Skeletal muscle satellite cell (primary cell): ENCODE measurements around the gene DCP1A.

Experiments used
- H3K27me3 ChIP-seq: 2 replicates; pipeline ENCODE4 v1.7.0; 2013; ENCODE audit warnings: low read length; ENCODE audit not compliant: control insufficient read depth, insufficient read depth
- H3K36me3 ChIP-seq: 2 replicates; pipeline ENCODE4 v1.7.0; 2013; ENCODE audit warnings: mild to moderate bottlenecking, control low read depth, low read length; ENCODE audit not compliant: insufficient read depth
- H3K4me1 ChIP-seq: 2 replicates; pipeline ENCODE4 v1.7.0; 2013; ENCODE audit warnings: low read length; ENCODE audit not compliant: control insufficient read depth, insufficient read depth
- H3K4me2 ChIP-seq: 2 replicates; pipeline ENCODE4 v1.7.0; 2013; ENCODE audit warnings: mild to moderate bottlenecking, low read length
- H3K4me3 ChIP-seq: 2 replicates; pipeline ENCODE4 v1.7.0; 2013; ENCODE audit warnings: low read length
- H3K9ac ChIP-seq: 2 replicates; pipeline ENCODE4 v1.7.0; 2013; ENCODE audit warnings: mild to moderate bottlenecking, low read depth, low read length, moderate library complexity
- H3K9me3 ChIP-seq: replicated peaks from 2 replicates; pipeline ENCODE4 v1.7.0; 2013; ENCODE audit warnings: mild to moderate bottlenecking, control low read depth, low read length

DCP1A gene

GRCh38 chr3:53242155-53242554 lies 105.2 kb downstream of the DCP1A start:
- peak overlapping the region; percentile 7 for H3K9ac ChIP-seq
- peaks cover 56% of the 10 kb centered on the region for H3K36me3 ChIP-seq
- H3K4me2 ChIP-seq = no peak overlapping the region
- peaks cover 40% of the 10 kb centered on the region for H3K4me1 ChIP-seq
- no peaks in the 10 kb centered on the region for H3K9me3 ChIP-seq
- H3K27me3 ChIP-seq = no peaks in the 10 kb centered on the region
- H3K4me3 ChIP-seq = no peak overlapping the region

- no peaks in the 10 kb centered on the region for H3K9me3 ChIP-seq
- H3K4me3 ChIP-seq = no peak overlapping the region
- H3K9ac ChIP-seq = peak overlapping the region; percentile 7
- peaks cover 63% of the 10 kb centered on the region for H3K36me3 ChIP-seq
- no peaks in the 10 kb centered on the region for H3K27me3 ChIP-seq
- H3K4me2 ChIP-seq = no peak overlapping the region
- peaks cover 48% of the 10 kb centered on the region for H3K4me1 ChIP-seq
Observed at GRCh38 chr3:53240989-53241972, 106.1 kb downstream of the DCP1A start.

- Histone ChIP-seq H3K4me2 (no peak overlapping the region), H3K27me3 (no peaks in the 10 kb centered on the region), H3K4me1 (peaks cover 57% of the 10 kb centered on the region), H3K9me3 (no peaks in the 10 kb centered on the region), H3K9ac (no peak overlapping the region), H3K36me3 (peaks cover 70% of the 10 kb centered on the region), H3K4me3 (no peak overlapping the region)
Observed at GRCh38 chr3:53239800-53240199, 107.5 kb downstream of the DCP1A start.

- Histone ChIP-seq H3K36me3 (peaks cover 75% of the 10 kb centered on the region), H3K4me2 (peak overlapping the region; percentile 51), H3K9me3 (no peaks in the 10 kb centered on the region), H3K9ac (peak overlapping the region; percentile 5), H3K4me1 (peaks cover 57% of the 10 kb centered on the region), H3K27me3 (no peaks in the 10 kb centered on the region), H3K4me3 (peak overlapping the region; percentile 35)
Observed at GRCh38 chr3:53238886-53239285, 108.5 kb downstream of the DCP1A start.

GRCh38 chr3:53238051-53238850 lies 109.1 kb downstream of the DCP1A start:
- H3K4me3 ChIP-seq = peak overlapping the region; percentile 46
- H3K4me1 ChIP-seq = peaks cover 52% of the 10 kb centered on the region
- H3K4me2 ChIP-seq = peak overlapping the region; percentile 56
- peaks cover 77% of the 10 kb centered on the region for H3K36me3 ChIP-seq
- peak overlapping the region; percentile 63 for H3K9ac ChIP-seq
- no peaks in the 10 kb centered on the region for H3K27me3 ChIP-seq
- H3K9me3 ChIP-seq = no peaks in the 10 kb centered on the region

- peaks cover 83% of the 10 kb centered on the region for H3K36me3 ChIP-seq
- no peak overlapping the region for H3K4me3 ChIP-seq
- no peak overlapping the region for H3K4me2 ChIP-seq
- H3K9me3 ChIP-seq = no peaks in the 10 kb centered on the region
- H3K27me3 ChIP-seq = no peaks in the 10 kb centered on the region
- peaks cover 38% of the 10 kb centered on the region for H3K4me1 ChIP-seq
- H3K9ac ChIP-seq = peak overlapping the region; percentile 72
Observed at GRCh38 chr3:53236112-53236841, 111.1 kb downstream of the DCP1A start.

- no peaks in the 10 kb centered on the region for H3K27me3 ChIP-seq
- peak overlapping the region; percentile 72 for H3K9ac ChIP-seq
- peaks cover 83% of the 10 kb centered on the region for H3K36me3 ChIP-seq
- peaks cover 38% of the 10 kb centered on the region for H3K4me1 ChIP-seq
- no peaks in the 10 kb centered on the region for H3K9me3 ChIP-seq
- H3K4me3 ChIP-seq = no peak overlapping the region
- no peak overlapping the region for H3K4me2 ChIP-seq
Observed at GRCh38 chr3:53235545-53235944, 111.8 kb downstream of the DCP1A start.

- no peak overlapping the region for H3K4me3 ChIP-seq
- H3K27me3 ChIP-seq = no peaks in the 10 kb centered on the region
- H3K9me3 ChIP-seq = no peaks in the 10 kb centered on the region
- H3K4me1 ChIP-seq = peaks cover 38% of the 10 kb centered on the region
- H3K36me3 ChIP-seq = peaks cover 83% of the 10 kb centered on the region
- H3K4me2 ChIP-seq = no peak overlapping the region
- H3K9ac ChIP-seq = no peak overlapping the region
Observed at GRCh38 chr3:53234841-53235232, 112.5 kb downstream of the DCP1A start.

GRCh38 chr3:53234130-53234840 lies 113.1 kb downstream of the DCP1A start:
- Histone ChIP-seq H3K27me3 (no peaks in the 10 kb centered on the region), H3K4me1 (peaks cover 38% of the 10 kb centered on the region), H3K4me3 (no peak overlapping the region), H3K4me2 (no peak overlapping the region), H3K9me3 (no peaks in the 10 kb centered on the region), H3K9ac (no peak overlapping the region), H3K36me3 (peaks cover 83% of the 10 kb centered on the region)
